ENCODE results near the gene RNF123.

DNA sequence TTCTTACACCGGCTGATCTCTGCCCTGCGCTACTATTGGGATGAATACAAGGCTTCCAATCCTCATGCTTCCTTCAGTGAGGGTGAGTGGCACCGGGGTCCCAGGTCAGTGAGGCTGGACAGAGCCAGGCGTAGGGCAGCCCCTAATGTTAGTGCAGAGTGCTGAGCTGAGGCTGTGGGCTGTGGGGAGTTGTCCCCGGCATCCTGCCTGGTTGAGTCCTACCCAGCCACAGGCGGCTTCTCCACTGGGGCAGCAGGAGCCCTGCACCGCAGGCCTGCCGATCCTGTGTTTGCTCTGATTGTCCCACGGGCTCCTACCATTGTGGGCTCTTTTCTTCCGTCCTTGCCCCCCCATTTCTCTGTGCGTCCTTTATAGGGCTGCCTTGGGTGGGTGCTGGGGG, 13.3 kb downstream of the RNF123 start:
- TF ChIP-seq POLR2A (IDR thresholded peaks at IDR 0.05) = no peak
- TF ChIP-seq, protein P1, sequence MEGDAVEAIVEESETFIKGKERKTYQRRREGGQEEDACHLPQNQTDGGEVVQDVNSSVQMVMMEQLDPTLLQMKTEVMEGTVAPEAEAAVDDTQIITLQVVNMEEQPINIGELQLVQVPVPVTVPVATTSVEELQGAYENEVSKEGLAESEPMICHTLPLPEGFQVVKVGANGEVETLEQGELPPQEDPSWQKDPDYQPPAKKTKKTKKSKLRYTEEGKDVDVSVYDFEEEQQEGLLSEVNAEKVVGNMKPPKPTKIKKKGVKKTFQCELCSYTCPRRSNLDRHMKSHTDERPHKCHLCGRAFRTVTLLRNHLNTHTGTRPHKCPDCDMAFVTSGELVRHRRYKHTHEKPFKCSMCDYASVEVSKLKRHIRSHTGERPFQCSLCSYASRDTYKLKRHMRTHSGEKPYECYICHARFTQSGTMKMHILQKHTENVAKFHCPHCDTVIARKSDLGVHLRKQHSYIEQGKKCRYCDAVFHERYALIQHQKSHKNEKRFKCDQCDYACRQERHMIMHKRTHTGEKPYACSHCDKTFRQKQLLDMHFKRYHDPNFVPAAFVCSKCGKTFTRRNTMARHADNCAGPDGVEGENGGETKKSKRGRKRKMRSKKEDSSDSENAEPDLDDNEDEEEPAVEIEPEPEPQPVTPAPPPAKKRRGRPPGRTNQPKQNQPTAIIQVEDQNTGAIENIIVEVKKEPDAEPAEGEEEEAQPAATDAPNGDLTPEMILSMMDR (IDR thresholded peaks at IDR 0.05) = no peak
- TF ChIP-seq POLR2AphosphoS5 (IDR thresholded peaks at IDR 0.05; ENCODE audit: insufficient read depth in 1 of 2, low read depth in 1 of 2) = no peak

Data from vagina (tissue), 2 donors.